H1 (cell line): ENCODE data around the gene RNF208. TPM values are rescaled to one million over a fixed set of nuclear protein-coding genes. Genes with fewer than 3 reads are reported as not detected.

ENCODE experiments used
- CBX5 ChIP-seq: fragments of 300-800, 300-1000 bp; sonication (generic); IDR thresholded peaks from 2 replicates; pipeline ENCODE4 v1.7.1; 2016; ENCODE audit warnings: antibody characterized with exemption, low read length, low read depth
- KDM5A ChIP-seq: fragments of 200-600 bp; IDR thresholded peaks from 2 replicates; pipeline ENCODE4 v1.7.1; 2012; ENCODE audit warnings: mild to moderate bottlenecking, low read length, inconsistent platforms, mixed read lengths
- SIX5 ChIP-seq: IDR thresholded peaks from 2 replicates; pipeline ENCODE4 v1.6.1; 2011; ENCODE audit warnings: mild to moderate bottlenecking, low read depth, low read length
- TCF12 ChIP-seq: IDR thresholded peaks from 2 replicates; pipeline ENCODE4 v1.6.1; 2011; ENCODE audit warnings: low read depth, mild to moderate bottlenecking, low read length
- polyA plus RNA-seq, 7 experiments: library from polyadenylated mRNA; depleted of rRNA in 3 of 7; stranded (reverse) in 5 of 7; unstranded in 2 of 7; fragments of >200 nt in 5 of 7; fragments of 200-250 nt in 2 of 7; gene quantifications; 1 replicate in 5 of 7; 2 replicates in 1 of 7; 4 replicates in 1 of 7; pipeline versions ENCODE4 v1.2.1 to v1.2.3, GENCODE V29; 2011 to 2013; ENCODE audit warnings: missing spikeins in 2 of 7, mixed read lengths in 2 of 7
- total RNA-seq: library from RNA; stranded (reverse); fragmentation: NEBNext Ultra II Directional; extraction: Animal tissue kit (Norgen Biotek cat#: 25700); gene quantifications from 2 replicates; pipeline ENCODE4 v1.2.1, GENCODE V29; 2021

The RNF208 gene
- total and polyA plus RNA-seq, 2 of the 8 experiments (the other 6 are each of a cell fraction or from before 2014, with no cell fraction given), result 2.7 to 7.7 TPM

DNA sequence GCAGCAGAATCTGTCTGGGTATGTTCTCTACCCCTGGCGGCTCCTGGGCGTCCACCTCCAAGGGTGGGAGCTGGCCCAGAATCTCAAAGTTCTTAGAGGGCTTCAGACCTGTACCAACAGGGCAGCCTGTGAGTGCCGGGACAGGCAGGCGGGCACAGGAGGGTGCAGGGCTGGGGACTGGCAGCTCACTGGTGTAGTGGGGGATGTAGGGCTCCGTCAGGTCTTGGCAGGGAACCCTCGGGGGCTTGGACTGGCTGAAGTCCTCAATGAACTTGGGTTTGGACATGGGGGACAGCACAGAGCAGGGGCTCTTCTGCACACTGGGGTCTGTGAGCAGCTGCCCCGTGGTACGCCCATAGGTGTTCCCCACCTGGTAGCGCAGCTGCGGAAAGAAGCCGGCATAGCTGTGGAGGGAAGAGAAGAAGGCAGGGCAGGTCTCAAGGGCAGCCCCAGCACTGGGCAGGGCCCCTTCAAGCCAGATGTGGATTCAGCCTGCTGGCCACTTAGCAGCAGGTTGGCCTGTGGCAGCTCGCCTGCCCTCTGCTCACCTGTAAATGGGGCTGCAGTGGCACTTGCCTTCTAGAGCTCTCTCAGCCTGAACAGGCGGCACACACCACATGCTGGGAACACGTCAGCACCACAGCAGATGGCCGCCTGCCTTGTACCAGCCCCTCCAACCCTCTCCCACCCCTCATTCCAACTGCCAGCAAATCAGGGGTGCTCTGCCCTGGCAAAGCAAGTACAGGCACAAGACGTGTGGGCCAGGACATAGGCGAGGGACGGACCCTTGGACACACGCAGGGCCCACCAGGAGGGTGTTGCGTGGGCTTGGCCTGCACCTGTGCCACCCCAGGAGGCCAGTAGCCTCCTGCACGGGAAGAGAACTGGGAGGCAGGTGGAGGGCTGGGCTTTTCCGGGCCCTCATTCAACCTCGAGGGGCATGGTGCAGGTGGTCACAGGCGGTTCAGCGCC lies 23.7 kb upstream of the RNF208 start (continued):
- TF ChIP-seq CBX5 (no peak), SIX5 (no peak), TCF12 (no peak), KDM5A (no peak)
